ENCODE measurements around the gene GSG1L. TPM values are rescaled to one million over a fixed set of nuclear protein-coding genes. Genes with fewer than 3 reads are reported as not detected.

GSG1L gene
- total and polyA plus RNA-seq, 9 donors: 1.5 to 4.3 (median 2.9) TPM

DNA sequence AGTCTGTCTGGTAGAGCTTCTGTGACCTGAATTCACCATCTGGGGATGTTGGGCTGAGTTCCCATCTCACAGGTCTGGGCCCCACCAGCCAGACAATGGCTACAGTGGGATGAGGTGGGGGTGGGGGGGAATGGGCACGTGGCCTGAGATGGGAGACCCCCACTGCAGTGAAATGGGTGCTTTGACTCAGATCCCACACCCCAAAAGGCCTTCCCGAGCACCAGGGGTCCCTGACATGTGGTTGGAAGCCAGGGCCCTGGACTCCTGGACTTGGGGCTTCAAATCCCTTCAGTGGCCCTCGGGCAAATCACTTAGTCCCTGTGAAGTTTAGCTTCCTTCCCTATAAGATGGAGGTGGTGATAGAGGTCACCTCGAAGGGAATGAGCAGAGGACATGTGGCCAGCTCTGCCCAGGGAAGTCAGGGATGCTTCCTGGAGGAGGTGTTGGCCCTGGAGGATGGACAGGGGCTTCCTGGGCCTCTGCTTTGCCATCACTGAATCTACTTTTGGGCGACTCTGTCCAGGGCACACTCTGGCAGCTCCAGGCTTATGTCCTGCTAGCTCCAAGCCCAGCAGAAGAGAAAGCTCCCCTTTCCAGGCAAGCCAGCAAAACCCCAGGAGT lies 295.4 kb downstream of the GSG1L start:
- Histone ChIP-seq H3K4me3 (ENCODE audit: low read length) (no peak overlapping the region), H3K36me3 (ENCODE audit: control insufficient read depth, insufficient read depth, low read length) (peaks cover 37% of the 10 kb centered on the region), H3K9me3 (replicated peaks; ENCODE audit: control insufficient read depth, low read depth, low read length) (peaks cover 10% of the 10 kb centered on the region), H3K27me3 (ENCODE audit: control insufficient read depth, insufficient read depth, low read length) (no peaks in the 10 kb centered on the region), H3K4me1 (ENCODE audit: control insufficient read depth, insufficient read depth, low read length) (peaks cover 13% of the 10 kb centered on the region), H3K27ac (ENCODE audit: low read length) (no peak overlapping the region)
- no peak for DNase-seq
- WGBS (ENCODE audit: insufficient coverage): 100% methylated on average over 1 of the region's 5 CpGs

DNA sequence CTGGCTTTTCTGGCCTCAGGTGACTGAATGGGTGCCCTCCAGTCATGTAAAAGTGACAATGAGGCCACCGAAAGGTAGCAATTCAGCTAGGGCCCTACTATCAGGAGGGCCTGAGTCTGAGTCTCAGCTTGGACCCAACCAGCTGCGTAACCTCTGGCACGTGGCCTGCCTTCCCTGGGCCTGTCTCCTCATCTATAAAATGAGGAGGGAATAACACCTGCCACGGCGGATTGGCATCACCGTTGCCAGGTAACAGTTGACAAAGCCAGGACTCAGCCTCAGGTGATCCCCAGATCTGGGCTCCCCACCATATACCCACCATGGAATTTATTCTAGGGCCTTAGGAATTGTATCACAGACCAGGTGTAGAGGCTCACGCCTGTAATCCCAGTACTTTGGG lies 296.4 kb downstream of the GSG1L start:
- no peaks in the 10 kb centered on the region for H3K27me3 ChIP-seq (ENCODE audit: control insufficient read depth, insufficient read depth, low read length)
- H3K27ac ChIP-seq (ENCODE audit: low read length): no peak overlapping the region
- H3K4me3 ChIP-seq (ENCODE audit: low read length): no peak overlapping the region
- H3K36me3 ChIP-seq (ENCODE audit: control insufficient read depth, insufficient read depth, low read length): peaks cover 37% of the 10 kb centered on the region
- 90% methylated on average over 6 of the region's 7 CpGs for WGBS (ENCODE audit: insufficient coverage)
- peaks cover 10% of the 10 kb centered on the region for H3K9me3 ChIP-seq (replicated peaks; ENCODE audit: control insufficient read depth, low read depth, low read length)
- peaks cover 13% of the 10 kb centered on the region for H3K4me1 ChIP-seq (ENCODE audit: control insufficient read depth, insufficient read depth, low read length)
- no peak for DNase-seq

DNA sequence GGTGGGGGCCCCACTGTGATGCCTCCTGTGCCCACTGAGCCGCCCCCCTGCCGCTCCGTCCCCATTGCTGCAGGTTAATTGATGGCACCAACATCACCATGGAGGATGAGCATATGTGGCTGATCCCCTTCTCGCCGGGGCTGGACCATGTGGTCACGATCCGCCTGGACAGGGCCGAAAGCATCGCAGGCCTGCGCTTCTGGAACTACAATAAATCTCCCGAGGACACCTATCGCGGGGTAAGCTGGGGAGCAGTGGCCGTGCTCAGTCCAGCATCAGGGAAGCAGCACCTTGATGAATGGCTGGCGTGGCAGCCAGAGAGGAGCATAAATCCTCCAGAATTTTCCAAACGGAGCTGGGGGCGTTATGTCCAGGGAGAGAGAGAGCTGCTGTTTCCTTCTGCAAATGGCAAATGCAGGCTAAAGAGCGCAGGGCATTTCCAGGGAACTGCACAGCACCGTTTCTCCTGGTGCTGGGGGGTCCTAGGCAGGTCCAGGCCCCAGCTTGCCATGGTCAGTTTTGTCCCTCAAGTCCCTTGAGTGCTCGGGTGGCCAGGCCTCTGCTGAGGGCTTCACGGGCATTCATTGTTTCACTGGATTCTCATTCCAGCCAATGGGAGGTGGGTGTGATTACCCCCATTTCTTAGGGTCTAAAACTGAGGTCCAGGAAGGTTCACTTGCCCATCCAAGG lies 297.1 kb downstream of the GSG1L start:
- WGBS (ENCODE audit: insufficient coverage): 78% methylated on average over 18 of the region's 21 CpGs
- Histone ChIP-seq H3K36me3 (ENCODE audit: control insufficient read depth, insufficient read depth, low read length) (peaks cover 37% of the 10 kb centered on the region), H3K27ac (ENCODE audit: low read length) (no peak overlapping the region), H3K4me1 (ENCODE audit: control insufficient read depth, insufficient read depth, low read length) (peaks cover 13% of the 10 kb centered on the region), H3K4me3 (ENCODE audit: low read length) (no peak overlapping the region), H3K9me3 (replicated peaks; ENCODE audit: control insufficient read depth, low read depth, low read length) (peaks cover 10% of the 10 kb centered on the region), H3K27me3 (ENCODE audit: control insufficient read depth, insufficient read depth, low read length) (no peaks in the 10 kb centered on the region)
- no peak for DNase-seq

DNA sequence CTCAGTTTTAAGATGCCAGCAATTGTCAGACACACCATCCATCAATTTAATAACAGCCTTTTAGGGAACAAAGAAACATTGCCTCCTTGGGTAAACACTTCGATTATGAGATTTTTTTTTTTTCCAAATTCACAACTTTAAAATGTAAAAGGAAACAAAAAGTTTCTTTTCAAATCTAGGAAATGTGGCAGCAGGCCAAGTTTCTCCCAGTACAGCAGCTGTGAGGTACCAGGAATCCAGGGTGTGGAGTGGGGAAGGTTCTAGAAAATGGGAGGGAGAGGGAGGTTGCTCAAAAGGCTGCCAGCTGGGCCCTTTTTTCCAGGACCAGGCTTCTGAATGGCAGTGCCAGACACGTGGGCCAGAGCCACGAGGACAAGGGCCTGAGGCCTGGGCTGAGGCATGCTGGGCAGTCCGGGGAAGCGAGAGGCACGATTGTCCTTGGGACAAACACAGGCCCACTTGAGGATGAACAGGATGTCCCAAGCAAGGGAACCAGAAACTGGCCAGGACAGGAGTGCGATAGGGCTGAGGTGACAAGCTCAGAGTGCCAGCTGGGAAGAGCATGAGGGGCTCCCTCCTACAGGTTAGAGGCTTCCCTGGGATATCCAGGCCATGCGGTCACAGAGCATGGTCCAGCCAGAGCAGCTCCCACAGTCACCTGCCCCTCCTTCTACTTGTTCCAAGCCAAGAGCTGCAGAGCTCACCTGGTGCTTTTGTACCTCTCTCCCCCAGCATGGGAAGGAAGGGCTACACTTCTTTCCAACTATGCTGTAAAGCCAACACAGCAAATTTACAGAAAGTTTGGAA lies 298.4 kb downstream of the GSG1L start:
- Histone ChIP-seq H3K27me3 (ENCODE audit: control insufficient read depth, insufficient read depth, low read length) (no peaks in the 10 kb centered on the region), H3K4me3 (ENCODE audit: low read length) (no peak overlapping the region), H3K27ac (ENCODE audit: low read length) (no peak overlapping the region), H3K36me3 (ENCODE audit: control insufficient read depth, insufficient read depth, low read length) (peaks cover 32% of the 10 kb centered on the region), H3K9me3 (replicated peaks; ENCODE audit: control insufficient read depth, low read depth, low read length) (peaks cover 10% of the 10 kb centered on the region), H3K4me1 (ENCODE audit: control insufficient read depth, insufficient read depth, low read length) (peaks cover 7% of the 10 kb centered on the region)
- WGBS (ENCODE audit: insufficient coverage): 95% methylated on average over 7 of the region's 8 CpGs
- no peak for DNase-seq

DNA sequence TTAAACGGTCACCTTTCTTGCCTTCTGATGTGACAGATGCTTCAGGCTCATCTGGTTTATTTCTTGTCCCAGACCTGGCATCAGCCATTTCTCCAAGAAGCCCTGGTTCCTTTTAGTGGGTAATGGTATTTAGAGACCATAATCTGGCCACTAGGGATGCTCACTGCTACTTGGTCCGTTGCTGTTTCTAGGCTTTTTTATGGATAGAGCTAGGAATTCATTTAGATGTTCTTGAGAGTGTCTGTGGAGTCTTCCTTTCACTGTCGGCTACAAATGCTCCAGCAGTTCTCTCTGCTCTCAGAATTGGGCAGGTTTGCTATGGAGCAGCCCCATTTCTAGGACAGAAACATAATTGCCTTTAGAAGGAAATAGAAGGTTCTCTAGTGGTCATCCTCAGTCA lies 299.1 kb downstream of the GSG1L start:
- Histone ChIP-seq H3K4me1 (ENCODE audit: control insufficient read depth, insufficient read depth, low read length) (peaks cover 5% of the 10 kb centered on the region), H3K36me3 (ENCODE audit: control insufficient read depth, insufficient read depth, low read length) (peaks cover 32% of the 10 kb centered on the region), H3K9me3 (replicated peaks; ENCODE audit: control insufficient read depth, low read depth, low read length) (peaks cover 10% of the 10 kb centered on the region), H3K27me3 (ENCODE audit: control insufficient read depth, insufficient read depth, low read length) (no peaks in the 10 kb centered on the region), H3K27ac (ENCODE audit: low read length) (no peak overlapping the region), H3K4me3 (ENCODE audit: low read length) (no peak overlapping the region)
- 80% methylated on average over 2 of the region's 3 CpGs for WGBS (ENCODE audit: insufficient coverage)
- DNase-seq: no peak

DNA sequence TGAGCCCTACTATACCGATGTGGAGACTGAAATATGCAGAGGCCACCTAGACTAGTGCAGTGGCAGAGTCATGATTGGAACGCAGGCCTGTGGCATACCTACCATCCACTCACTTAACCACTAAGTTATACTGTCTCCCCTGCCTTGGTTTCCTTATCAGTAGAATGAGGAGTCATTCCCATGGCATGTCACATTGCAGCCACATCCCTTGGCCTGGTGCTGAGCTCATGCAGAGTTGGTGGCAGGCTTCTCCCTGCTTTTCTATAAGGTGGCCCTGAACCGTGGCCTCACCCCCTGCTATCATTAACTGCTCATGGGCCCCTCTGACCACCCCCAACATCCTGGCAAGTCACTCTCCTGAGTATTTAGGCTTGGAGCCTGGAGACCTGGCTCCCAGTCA lies 301.1 kb downstream of the GSG1L start:
- WGBS (ENCODE audit: insufficient coverage): 77% methylated on average over 3 of the region's 3 CpGs
- Histone ChIP-seq H3K27ac (ENCODE audit: low read length) (no peak overlapping the region), H3K27me3 (ENCODE audit: control insufficient read depth, insufficient read depth, low read length) (no peaks in the 10 kb centered on the region), H3K36me3 (ENCODE audit: control insufficient read depth, insufficient read depth, low read length) (peaks cover 35% of the 10 kb centered on the region), H3K4me3 (ENCODE audit: low read length) (no peak overlapping the region), H3K9me3 (replicated peaks; ENCODE audit: control insufficient read depth, low read depth, low read length) (peaks cover 10% of the 10 kb centered on the region), H3K4me1 (ENCODE audit: control insufficient read depth, insufficient read depth, low read length) (peaks cover 5% of the 10 kb centered on the region)
- no peak for DNase-seq

DNA sequence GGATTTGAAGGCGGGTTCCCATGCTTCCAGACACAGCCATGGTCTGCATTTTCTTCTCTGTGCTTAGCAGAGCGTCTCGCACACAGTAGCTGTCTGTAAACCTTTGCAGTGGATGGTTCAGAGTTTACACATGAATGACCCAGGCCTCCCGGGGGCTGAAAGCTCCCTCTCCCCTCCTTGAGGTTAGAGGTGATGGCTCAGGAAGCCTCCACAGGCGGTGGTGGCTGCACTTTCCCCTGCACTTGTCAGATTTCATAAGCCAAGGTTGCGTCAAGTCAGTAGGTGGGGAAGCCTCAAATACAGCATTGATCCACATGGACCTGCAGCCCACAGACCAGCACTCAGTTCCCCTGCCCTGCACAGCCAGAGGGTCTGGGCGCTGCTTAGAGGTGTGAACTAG lies 301.7 kb downstream of the GSG1L start:
- H3K27ac ChIP-seq (ENCODE audit: low read length): no peak overlapping the region
- WGBS (ENCODE audit: insufficient coverage): 87% methylated on average over 2 of the region's 7 CpGs
- H3K9me3 ChIP-seq (replicated peaks; ENCODE audit: control insufficient read depth, low read depth, low read length): peaks cover 10% of the 10 kb centered on the region
- H3K4me3 ChIP-seq (ENCODE audit: low read length): no peak overlapping the region
- peaks cover 37% of the 10 kb centered on the region for H3K36me3 ChIP-seq (ENCODE audit: control insufficient read depth, insufficient read depth, low read length)
- peaks cover 5% of the 10 kb centered on the region for H3K4me1 ChIP-seq (ENCODE audit: control insufficient read depth, insufficient read depth, low read length)
- H3K27me3 ChIP-seq (ENCODE audit: control insufficient read depth, insufficient read depth, low read length): no peaks in the 10 kb centered on the region
- DNase-seq: no peak

DNA sequence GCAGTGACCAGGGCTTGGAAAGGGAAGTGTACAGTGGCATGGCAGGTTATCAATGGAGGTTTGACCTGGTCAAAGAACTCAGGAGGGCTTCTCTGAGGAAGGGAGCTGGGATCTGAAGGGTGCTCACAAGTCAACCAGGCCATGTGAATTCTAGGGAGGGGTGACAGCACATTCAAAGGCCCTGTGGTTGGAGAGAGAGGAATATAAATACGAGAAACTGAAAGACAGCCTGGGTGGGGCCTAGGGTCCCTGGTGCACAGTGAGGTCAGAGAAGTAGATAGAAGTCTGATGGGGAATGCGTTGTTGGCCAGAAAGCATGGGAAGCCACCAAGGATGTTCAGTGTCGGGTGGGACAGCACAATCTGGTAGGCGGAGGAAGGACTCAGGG lies 302.7 kb downstream of the GSG1L start:
- H3K27me3 ChIP-seq (ENCODE audit: control insufficient read depth, insufficient read depth, low read length): no peaks in the 10 kb centered on the region
- H3K9me3 ChIP-seq (replicated peaks; ENCODE audit: control insufficient read depth, low read depth, low read length): peaks cover 10% of the 10 kb centered on the region
- H3K36me3 ChIP-seq (ENCODE audit: control insufficient read depth, insufficient read depth, low read length): peaks cover 35% of the 10 kb centered on the region
- H3K4me1 ChIP-seq (ENCODE audit: control insufficient read depth, insufficient read depth, low read length): peaks cover 5% of the 10 kb centered on the region
- 91% methylated on average over 4 of the region's 4 CpGs for WGBS (ENCODE audit: insufficient coverage)
- H3K4me3 ChIP-seq (ENCODE audit: low read length): no peak overlapping the region
- no peak for DNase-seq
- H3K27ac ChIP-seq (ENCODE audit: low read length): no peak overlapping the region

DNA sequence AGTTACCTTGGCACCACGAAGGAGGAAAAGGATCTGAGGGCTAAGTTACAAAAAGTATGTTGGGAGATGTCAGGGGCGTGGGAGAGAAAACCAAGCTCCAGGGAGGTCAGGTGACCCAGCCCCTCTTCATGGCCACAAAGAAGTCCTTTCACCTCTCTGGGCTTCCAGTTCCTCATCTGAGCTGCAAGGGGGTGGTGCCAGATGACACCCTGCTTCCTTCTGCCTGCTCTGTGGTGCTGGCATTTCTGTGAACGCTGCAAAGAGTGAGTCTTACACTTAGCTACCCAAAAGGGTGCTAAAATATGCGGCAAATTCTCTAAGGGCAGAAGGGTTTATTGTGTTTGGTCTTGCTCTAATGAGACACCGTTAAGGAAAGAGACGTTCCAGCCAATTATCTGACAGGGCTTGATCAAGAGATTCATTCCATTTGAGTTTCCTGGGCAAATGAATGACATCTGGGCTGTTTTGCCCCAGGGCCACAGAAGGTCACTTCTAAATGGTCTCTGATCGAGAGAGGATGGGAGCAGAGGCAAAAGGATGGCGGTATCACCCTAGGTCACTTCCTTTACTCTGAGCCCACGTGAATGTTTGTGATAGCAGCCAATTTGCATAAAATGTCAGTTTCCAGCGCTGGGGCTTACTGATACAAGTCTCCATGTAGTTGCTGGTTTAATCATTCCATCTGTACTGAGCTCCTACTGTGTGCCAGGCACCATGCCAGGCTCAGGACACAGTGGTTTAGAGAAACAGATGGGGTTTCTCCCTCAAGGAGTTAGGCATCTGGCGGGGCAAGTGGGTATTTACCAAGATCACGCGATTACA lies 303.3 kb downstream of the GSG1L start:
- Histone ChIP-seq H3K27ac (ENCODE audit: low read length) (no peak overlapping the region), H3K4me1 (ENCODE audit: control insufficient read depth, insufficient read depth, low read length) (peaks cover 5% of the 10 kb centered on the region), H3K9me3 (replicated peaks; ENCODE audit: control insufficient read depth, low read depth, low read length) (peaks cover 10% of the 10 kb centered on the region), H3K27me3 (ENCODE audit: control insufficient read depth, insufficient read depth, low read length) (no peaks in the 10 kb centered on the region), H3K4me3 (ENCODE audit: low read length) (no peak overlapping the region), H3K36me3 (ENCODE audit: control insufficient read depth, insufficient read depth, low read length) (peaks cover 34% of the 10 kb centered on the region)
- DNase-seq: no peak
- 61% methylated on average over 9 of the region's 13 CpGs for WGBS (ENCODE audit: insufficient coverage)

Data from muscle of leg (tissue), 11 donors.